HepG2 (cell line): ENCODE results near the gene KLF11. TPM values are rescaled to one million over a fixed set of nuclear protein-coding genes. Genes with fewer than 3 reads are reported as not detected.

Experiments used
- AFF4 ChIP-seq: sonication (generic); formaldehyde crosslinking; IDR thresholded peaks from 2 replicates; pipeline ENCODE4 v1.4.0; 2020; ENCODE audit warnings: missing genetic modification reagents
- ATF7 ChIP-seq, 2 experiments: fragments of 450-650 bp in 1 of 2; sonication (generic) in 1 of 2; formaldehyde crosslinking in 1 of 2; IDR thresholded peaks; 2 replicates each; pipeline versions ENCODE4 v1.4.0 to v1.6.1; 2016 to 2020; ENCODE audit warnings: antibody characterized with exemption in 1 of 2, mild to moderate bottlenecking in 1 of 2, missing genetic modification reagents in 1 of 2
- ATM ChIP-seq: fragments of 450-650 bp; IDR thresholded peaks from 2 replicates; pipeline ENCODE4 v1.7.1; 2017; ENCODE audit warnings: mild to moderate bottlenecking, borderline replicate concordance
- CC2D1A ChIP-seq: sonication (generic); formaldehyde crosslinking; IDR thresholded peaks from 2 replicates; pipeline ENCODE4 v1.8.1; 2023; ENCODE audit warnings: mild to moderate bottlenecking, missing genetic modification reagents
- GZF1 ChIP-seq: sonication (generic); formaldehyde crosslinking; IDR thresholded peaks from 2 replicates; pipeline ENCODE4 v1.5.1; 2020; ENCODE audit warnings: mild to moderate bottlenecking, missing genetic modification reagents
- MXD4 ChIP-seq: IDR thresholded peaks from 2 replicates; pipeline ENCODE4 v1.6.1; 2016; ENCODE audit warnings: mild to moderate bottlenecking, missing biosample characterization, missing genetic modification reagents
- MXI1 ChIP-seq: IDR thresholded peaks from 3 replicates; pipeline ENCODE4 v1.6.1; 2012; ENCODE audit warnings: low read depth, low read length, inconsistent platforms, borderline replicate concordance
- NR1H2 ChIP-seq: sonication (generic); formaldehyde crosslinking; IDR thresholded peaks from 2 replicates; pipeline ENCODE4 v1.8.1; 2022; ENCODE audit warnings: low read depth, missing genetic modification reagents, borderline replicate concordance
- NR2F2 ChIP-seq: IDR thresholded peaks from 2 replicates; pipeline ENCODE4 v1.6.1; 2012; ENCODE audit warnings: low read depth, inconsistent platforms, borderline replicate concordance
- NR3C1 ChIP-seq: sonication (generic); formaldehyde crosslinking; IDR thresholded peaks from 2 replicates; pipeline ENCODE4 v1.4.0; 2020; ENCODE audit warnings: missing genetic modification reagents
- PRPF4 ChIP-seq: fragments of 200-400 bp; formaldehyde crosslinking; IDR thresholded peaks from 2 replicates; pipeline ENCODE4 v1.6.1; 2016; ENCODE audit warnings: low read length, low read depth; ENCODE audit not compliant: poor library complexity, severe bottlenecking
- RCOR2 ChIP-seq: IDR thresholded peaks from 2 replicates; pipeline ENCODE4 v1.6.1; 2016; ENCODE audit warnings: missing biosample characterization, missing genetic modification reagents
- TAF15 ChIP-seq: fragments of 200-400 bp; formaldehyde crosslinking; IDR thresholded peaks from one replicate; pipeline ENCODE4 v1.6.1; 2018; ENCODE audit warnings: mild to moderate bottlenecking, low read depth, low read length; ENCODE audit not compliant: poor library complexity, severe bottlenecking
- TIGD3 ChIP-seq: sonication (generic); formaldehyde crosslinking; IDR thresholded peaks from 2 replicates; pipeline ENCODE4 v1.5.1; 2020; ENCODE audit warnings: mild to moderate bottlenecking, missing genetic modification reagents, borderline replicate concordance
- ZBTB8A ChIP-seq: sonication (generic); formaldehyde crosslinking; IDR thresholded peaks from 2 replicates; pipeline ENCODE4 v1.4.0; 2020; ENCODE audit warnings: mild to moderate bottlenecking, low read depth, missing genetic modification reagents, borderline replicate concordance
- ZGPAT ChIP-seq: IDR thresholded peaks from 2 replicates; pipeline ENCODE4 v1.6.1; 2016; ENCODE audit warnings: mild to moderate bottlenecking
- ZNF280D ChIP-seq: sonication (generic); formaldehyde crosslinking; IDR thresholded peaks from 2 replicates; pipeline ENCODE4 v1.5.1; 2020; ENCODE audit warnings: mild to moderate bottlenecking, missing genetic modification reagents
- ZNF616 ChIP-seq: sonication (generic); formaldehyde crosslinking; IDR thresholded peaks from 2 replicates; pipeline ENCODE4 v1.5.0; 2020; ENCODE audit warnings: low read depth, mild to moderate bottlenecking, missing genetic modification reagents
- ZNF841 ChIP-seq: sonication (generic); formaldehyde crosslinking; IDR thresholded peaks from 2 replicates; pipeline ENCODE4 v1.8.1; 2023; ENCODE audit warnings: missing genetic modification reagents, borderline replicate concordance
- polyA plus RNA-seq, 8 experiments: library from polyadenylated mRNA; depleted of rRNA in 3 of 8; stranded (reverse) in 7 of 8; unstranded in 1 of 8; fragments of >200 nt; fragmentation: Illumina TruSeq in 4 of 8; extraction: Trizol in 4 of 8; gene quantifications; 2 replicates each; pipeline versions ENCODE4 v1.2.1 to v1.2.3, GENCODE V29; 2011 to 2016; ENCODE audit warnings: low read depth in 4 of 8, missing spikeins in 1 of 8, mixed read lengths in 1 of 8; ENCODE audit not compliant: insufficient read depth in 1 of 8
- total RNA-seq, 5 experiments: library from RNA; depleted of rRNA; stranded (reverse); fragments of >200 nt; fragmentation: Illumina TruSeq; extraction: Trizol; gene quantifications; 2 replicates each; pipeline ENCODE4 v1.2.3, GENCODE V29; 2016; ENCODE audit warnings: low read depth in 1 of 5

The KLF11 gene
- total and polyA plus RNA-seq, 2 of the 13 experiments (the other 11 are each of a cell fraction or from before 2014, with no cell fraction given), result 2.5 to 11.8 TPM

GRCh38 chr2:10042301-10043161 lies 819 bp upstream of the KLF11 start (continued):
- TF ChIP-seq ZGPAT (CRISPR knock-in tag), result no peak
- peak; percentile 49; the same call in 1 of the 2 replicates for TF ChIP-seq NR2F2
- no peak for TF ChIP-seq GZF1 (CRISPR knock-in tag)
- no peak for TF ChIP-seq TIGD3
- no peak for TF ChIP-seq ZNF841 (CRISPR knock-in tag)
- TF ChIP-seq MXD4 (CRISPR knock-in tag), result no peak
- TF ChIP-seq ATF7 (IDR thresholded peaks at IDR 0.05), result no peak
- TF ChIP-seq ATF7 (CRISPR knock-in tag; IDR thresholded peaks at IDR 0.05), result peak; percentile 10; the same call in 1 of the 2 replicates
- no peak; the same call in 1 of the 2 replicates for TF ChIP-seq ZNF616
- 0 out of 3 replicates have a peak, but pooled peaks have one; percentile 7 for TF ChIP-seq MXI1
- no peak for TF ChIP-seq AFF4 (CRISPR knock-in tag)
- TF ChIP-seq PRPF4, result peak; percentile 12
- peak; percentile 80 for TF ChIP-seq ZNF280D
- TF ChIP-seq NR3C1 (CRISPR knock-in tag), result no peak
- no peak for TF ChIP-seq CC2D1A (CRISPR knock-in tag)
- TF ChIP-seq ATM, result no peak
- no peak for TF ChIP-seq TAF15
- no peak for TF ChIP-seq ZBTB8A (CRISPR knock-in tag)
- no peak for TF ChIP-seq RCOR2
- no peak for TF ChIP-seq NR1H2 (CRISPR knock-in tag)
